Mesendoderm (in vitro differentiated cells): ENCODE measurements around the gene TPSAB1.
A peak's percentile ranks its signal among the peaks of the same experiment; 100 is the strongest.

Experiments used
- DNase-seq: peaks from one replicate; pipeline ENCODE4 v3.0.0; 2013
- H2AK5ac ChIP-seq: 2 replicates; pipeline ENCODE4 v1.6.1; 2013; ENCODE audit warnings: low read length, inconsistent platforms
- H2BK120ac ChIP-seq: 2 replicates; pipeline ENCODE4 v1.6.1; 2013; ENCODE audit warnings: low read depth, mild to moderate bottlenecking, low read length, moderate library complexity, mixed read lengths
- H2BK15ac ChIP-seq: replicated peaks from 2 replicates; pipeline ENCODE4 v1.6.1; 2013; ENCODE audit warnings: low read depth, mild to moderate bottlenecking, moderate library complexity
- H2BK5ac ChIP-seq: 2 replicates; pipeline ENCODE4 v1.6.1; 2013; ENCODE audit warnings: low read length, inconsistent platforms
- H3K18ac ChIP-seq: 2 replicates; pipeline ENCODE4 v1.6.1; 2013; ENCODE audit warnings: mild to moderate bottlenecking, low read length, mixed read lengths
- H3K23ac ChIP-seq: one replicate; pipeline ENCODE4 v1.6.1; 2013; ENCODE audit warnings: low read length
- H3K27ac ChIP-seq: 2 replicates; pipeline ENCODE4 v1.5.1; 2013; ENCODE audit warnings: low read depth, mild to moderate bottlenecking, inconsistent platforms, low read length, moderate library complexity
- H3K27me3 ChIP-seq: 2 replicates; pipeline ENCODE4 v1.6.1; 2013; ENCODE audit warnings: low read length, control low read depth, mild to moderate bottlenecking, inconsistent platforms; ENCODE audit not compliant: insufficient read depth, poor library complexity
- H3K36me3 ChIP-seq: 2 replicates; pipeline ENCODE4 v1.6.1; 2013; ENCODE audit warnings: low read length, inconsistent platforms; ENCODE audit not compliant: control insufficient read depth, insufficient read depth
- H3K4ac ChIP-seq: one replicate; pipeline ENCODE4 v1.6.1; 2013; ENCODE audit warnings: low read depth, mild to moderate bottlenecking, low read length, moderate library complexity
- H3K4me1 ChIP-seq: 2 replicates; pipeline ENCODE4 v1.6.1; 2013; ENCODE audit warnings: low read depth, low read length, inconsistent platforms; ENCODE audit not compliant: control insufficient read depth
- H3K4me2 ChIP-seq: 2 replicates; pipeline ENCODE4 v1.6.1; 2013; ENCODE audit warnings: low read length
- H3K4me3 ChIP-seq: 2 replicates; pipeline ENCODE4 v1.5.1; 2013; ENCODE audit warnings: mild to moderate bottlenecking, low read length
- H3K56ac ChIP-seq: one replicate; pipeline ENCODE4 v1.6.1; 2013; ENCODE audit warnings: low read length
- H3K79me1 ChIP-seq: 2 replicates; pipeline ENCODE4 v1.6.1; 2013; ENCODE audit warnings: low read length, inconsistent platforms
- H3K79me2 ChIP-seq: 2 replicates; pipeline ENCODE4 v1.6.1; 2013; ENCODE audit warnings: mild to moderate bottlenecking, low read length; ENCODE audit not compliant: control insufficient read depth, insufficient read depth
- H3K9ac ChIP-seq: 2 replicates; pipeline ENCODE4 v1.6.1; 2013; ENCODE audit warnings: low read length, inconsistent platforms
- H4K5ac ChIP-seq: one replicate; pipeline ENCODE4 v1.6.1; 2013; ENCODE audit warnings: low read length
- H4K8ac ChIP-seq: one replicate; pipeline ENCODE4 v1.6.1; 2013; ENCODE audit warnings: low read depth, mild to moderate bottlenecking, control low read depth, low read length, moderate library complexity
- WGBS: extraction: QIAGEN DNeasy Blood & Tissue Kit; methylation state at CpG from one replicate; pipeline ENCODE4 v1.1.7; 2013; ENCODE audit warnings: low lambda C conversion rate, missing lambda C conversion rate; ENCODE audit not compliant: insufficient coverage; ENCODE audit errors: extremely low coverage; 5-methylcytosine and 5-hydroxymethylcytosine counted together

TPSAB1 gene

DNA sequence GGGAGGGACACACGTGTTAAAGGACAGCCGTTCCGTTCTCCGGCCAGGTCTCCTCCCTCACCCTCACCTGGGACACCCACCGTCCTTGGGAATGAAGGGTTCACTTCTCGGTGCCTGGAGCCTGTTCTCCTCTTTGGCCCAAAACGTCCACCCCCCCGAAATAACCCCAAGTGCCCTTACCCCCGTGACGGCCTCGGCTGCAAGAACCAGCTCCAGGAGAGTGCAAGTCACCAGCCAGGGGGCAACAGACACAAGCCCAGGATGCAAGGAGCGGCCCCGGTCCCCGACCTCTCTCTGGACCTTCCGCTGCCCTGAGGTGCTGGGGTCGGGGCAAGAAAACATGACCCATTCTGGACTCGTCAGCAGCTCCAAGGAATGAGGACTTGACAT lies 49.0 kb downstream of the TPSAB1 start:
- Histone ChIP-seq H3K79me2 (no peaks in the 10 kb centered on the region), H2AK5ac (no peak overlapping the region), H3K79me1 (no peaks in the 10 kb centered on the region), H3K27me3 (no peaks in the 10 kb centered on the region), H3K4me1 (no peaks in the 10 kb centered on the region), H3K4ac (no peak overlapping the region), H3K36me3 (no peaks in the 10 kb centered on the region), H2BK5ac (no peak overlapping the region), H4K8ac (no peak overlapping the region), H2BK120ac (no peak overlapping the region), H3K56ac (no peak overlapping the region), H3K9ac (no peak overlapping the region), H3K4me3 (no peak overlapping the region), H3K27ac (no peak overlapping the region), H3K23ac (no peak overlapping the region), H3K18ac (no peak overlapping the region), H2BK15ac (no peak overlapping the region), H3K4me2 (peak overlapping the region; percentile 48), H4K5ac (no peak overlapping the region)
- no peak for DNase-seq
- no CpG with 5 or more reads among the region's 17 CpGs for WGBS

DNA sequence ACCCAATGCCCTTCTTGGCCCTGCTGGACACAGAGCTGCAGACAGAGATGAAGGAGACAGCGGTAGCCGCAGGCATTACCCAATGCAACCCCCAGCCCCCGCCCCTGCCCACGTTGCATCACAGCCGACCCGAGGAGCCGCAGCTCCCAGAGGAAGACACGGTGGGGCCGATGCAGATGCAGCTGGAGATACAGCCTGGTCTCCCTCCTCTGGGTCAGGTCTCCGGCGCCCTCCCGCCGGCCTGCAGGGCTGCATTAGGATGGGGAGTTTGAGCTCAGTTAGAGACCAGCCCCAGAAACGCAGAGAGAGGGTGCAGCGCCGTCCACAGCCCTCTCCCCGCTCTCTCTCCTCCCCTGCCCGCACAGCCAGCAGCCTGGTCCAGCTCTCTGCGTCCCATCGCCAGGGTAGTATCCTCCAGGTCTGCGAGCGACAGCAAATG lies 49.6 kb downstream of the TPSAB1 start:
- DNase-seq: no peak
- H2BK5ac ChIP-seq: no peak overlapping the region
- no CpG with 5 or more reads among the region's 22 CpGs for WGBS

DNA sequence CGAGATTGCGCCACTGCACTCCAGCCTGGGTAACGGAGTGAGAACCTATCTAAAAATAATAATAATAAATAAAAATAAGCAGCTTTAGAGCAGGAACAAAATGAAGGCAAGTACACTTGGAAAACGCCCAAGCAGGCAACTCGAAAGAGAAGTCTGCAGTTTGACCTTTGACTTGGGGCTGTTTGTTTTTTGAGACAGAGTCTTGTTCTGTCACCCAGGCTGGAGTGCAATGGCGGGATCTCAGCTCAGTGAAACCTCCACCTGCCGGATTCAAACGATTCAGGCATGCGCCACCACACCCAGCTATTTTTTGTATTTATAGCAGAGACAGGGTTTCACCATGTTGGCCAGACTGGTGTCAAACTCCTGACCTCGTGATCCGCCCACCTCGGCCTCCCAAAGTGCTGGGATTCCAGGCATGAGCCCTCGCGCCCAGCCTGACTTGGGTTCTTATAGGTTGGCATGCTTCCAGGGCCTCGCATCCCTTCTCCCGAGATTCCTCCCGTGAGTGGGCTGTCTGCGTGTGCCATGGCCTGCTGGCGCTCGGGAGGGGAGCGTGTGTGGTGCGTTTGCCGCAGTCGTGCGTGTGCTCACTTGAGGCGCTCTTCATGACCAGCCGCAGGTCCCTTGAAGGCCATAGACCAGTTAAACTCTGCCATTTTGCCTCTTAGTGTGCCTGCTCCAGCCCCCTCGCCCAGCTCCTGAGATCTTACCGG lies 50.5 kb downstream of the TPSAB1 start:
- Histone ChIP-seq H3K27me3 (no peaks in the 10 kb centered on the region), H3K9ac (no peak overlapping the region), H3K4me1 (no peaks in the 10 kb centered on the region), H2BK120ac (no peak overlapping the region), H2BK15ac (no peak overlapping the region), H2BK5ac (no peak overlapping the region), H3K4ac (no peak overlapping the region), H3K4me3 (no peak overlapping the region), H3K4me2 (no peak overlapping the region), H3K18ac (no peak overlapping the region), H2AK5ac (no peak overlapping the region), H4K8ac (no peak overlapping the region), H3K79me2 (no peaks in the 10 kb centered on the region), H3K56ac (no peak overlapping the region), H4K5ac (no peak overlapping the region), H3K27ac (no peak overlapping the region), H3K36me3 (no peaks in the 10 kb centered on the region), H3K23ac (no peak overlapping the region), H3K79me1 (no peaks in the 10 kb centered on the region)
- no CpG with 5 or more reads among the region's 29 CpGs for WGBS
- DNase-seq: no peak

More for the DNA sequence above, 49.6 kb downstream of the TPSAB1 start:
- Histone ChIP-seq H2BK15ac (no peak overlapping the region), H3K27me3 (no peaks in the 10 kb centered on the region), H3K18ac (no peak overlapping the region), H3K36me3 (no peaks in the 10 kb centered on the region), H4K5ac (no peak overlapping the region), H3K4me3 (no peak overlapping the region), H3K79me1 (no peaks in the 10 kb centered on the region), H3K79me2 (no peaks in the 10 kb centered on the region), H3K23ac (no peak overlapping the region), H3K4me1 (no peaks in the 10 kb centered on the region), H3K56ac (no peak overlapping the region), H3K4me2 (no peak overlapping the region), H3K4ac (no peak overlapping the region), H2AK5ac (no peak overlapping the region), H3K27ac (no peak overlapping the region), H4K8ac (no peak overlapping the region), H3K9ac (no peak overlapping the region), H2BK120ac (no peak overlapping the region)

DNA sequence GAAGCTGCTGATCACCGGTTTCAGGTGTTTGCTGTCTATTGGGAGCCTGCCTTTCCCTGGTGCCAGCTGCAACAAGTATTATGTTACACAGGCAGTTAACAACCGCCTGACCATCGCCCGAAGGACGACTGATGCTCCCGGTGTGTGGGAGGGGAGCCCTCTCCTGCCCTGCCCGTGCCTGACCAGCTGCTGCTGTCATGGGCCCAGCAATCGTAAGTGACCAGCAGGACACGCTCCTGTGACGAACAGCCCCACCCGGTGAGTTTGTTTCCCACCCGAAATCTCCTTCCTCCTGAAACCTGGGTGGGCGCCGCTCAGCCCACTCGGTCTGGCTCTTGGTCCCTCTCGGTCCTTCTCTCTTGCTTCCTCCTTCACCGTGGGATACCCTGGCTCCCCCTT lies 51.1 kb downstream of the TPSAB1 start:
- H3K4me3 ChIP-seq: no peak overlapping the region
- H3K27ac ChIP-seq: no peak overlapping the region
- no peak overlapping the region for H2BK120ac ChIP-seq
- H3K27me3 ChIP-seq: no peaks in the 10 kb centered on the region
- H2BK15ac ChIP-seq: no peak overlapping the region
- no peaks in the 10 kb centered on the region for H3K79me2 ChIP-seq
- no peak overlapping the region for H3K4me2 ChIP-seq
- H3K4ac ChIP-seq: no peak overlapping the region
- no peak overlapping the region for H3K9ac ChIP-seq
- no peak for DNase-seq
- no peak overlapping the region for H2AK5ac ChIP-seq
- H3K56ac ChIP-seq: no peak overlapping the region
- no peak overlapping the region for H2BK5ac ChIP-seq
- no peaks in the 10 kb centered on the region for H3K4me1 ChIP-seq
- no CpG with 5 or more reads among the region's 17 CpGs for WGBS
- H3K79me1 ChIP-seq: no peaks in the 10 kb centered on the region
- no peaks in the 10 kb centered on the region for H3K36me3 ChIP-seq
- H4K8ac ChIP-seq: no peak overlapping the region
- H3K18ac ChIP-seq: no peak overlapping the region
- H4K5ac ChIP-seq: no peak overlapping the region
- H3K23ac ChIP-seq: no peak overlapping the region
